Epithelial cell of proximal tubule (primary cell): ENCODE results near the gene ATP6V0A4. TPM values are rescaled to one million over a fixed set of nuclear protein-coding genes. Genes with fewer than 3 reads are reported as not detected.
A peak's percentile ranks its signal among the peaks of the same experiment; 100 is the strongest.

ENCODE experiments used
- DNase-seq: peaks from one replicate; pipeline ENCODE4 v3.0.0-alpha.2; 2011; ENCODE audit warnings: low read depth
- H3K4me3 ChIP-seq: 2 replicates; pipeline ENCODE4 v1.5.1; 2011; ENCODE audit warnings: low read depth, mild to moderate bottlenecking, low read length
- total RNA-seq: library from RNA; depleted of rRNA; stranded (reverse); fragments of >200 nt; gene quantifications from 2 replicates; pipeline ENCODE4 v1.2.3, GENCODE V29; 2015
- TF ChIP-seq, protein P1 (sequence below): conservative IDR thresholded peaks from 2 replicates; pipeline ENCODE4 v1.5.1; 2012; ENCODE audit warnings: low read depth, mild to moderate bottlenecking, low read length

The ATP6V0A4 gene
- total RNA-seq, 1 donor from 2014 or later = 0.58 TPM

DNA sequence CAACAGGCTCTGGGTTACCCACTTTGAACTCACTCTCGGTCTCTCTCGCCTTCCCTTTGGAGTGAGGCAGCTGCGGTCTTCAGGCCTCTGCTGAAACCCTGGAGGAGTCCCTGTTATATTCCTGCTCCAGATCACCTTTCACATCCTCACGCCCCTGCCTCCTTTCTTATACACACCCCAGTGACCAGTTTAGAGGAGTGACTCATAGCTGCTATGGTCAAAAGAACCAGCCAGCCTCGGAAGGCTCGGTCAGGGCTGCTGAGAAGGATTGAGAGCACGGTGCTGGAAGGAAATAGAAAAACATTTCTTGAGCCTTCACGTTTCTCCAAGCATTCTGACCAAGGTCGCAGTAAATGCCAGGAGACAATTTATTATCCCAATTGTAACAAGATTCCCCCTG lies 68.6 kb downstream of the ATP6V0A4 start:
- TF ChIP-seq, protein P1, sequence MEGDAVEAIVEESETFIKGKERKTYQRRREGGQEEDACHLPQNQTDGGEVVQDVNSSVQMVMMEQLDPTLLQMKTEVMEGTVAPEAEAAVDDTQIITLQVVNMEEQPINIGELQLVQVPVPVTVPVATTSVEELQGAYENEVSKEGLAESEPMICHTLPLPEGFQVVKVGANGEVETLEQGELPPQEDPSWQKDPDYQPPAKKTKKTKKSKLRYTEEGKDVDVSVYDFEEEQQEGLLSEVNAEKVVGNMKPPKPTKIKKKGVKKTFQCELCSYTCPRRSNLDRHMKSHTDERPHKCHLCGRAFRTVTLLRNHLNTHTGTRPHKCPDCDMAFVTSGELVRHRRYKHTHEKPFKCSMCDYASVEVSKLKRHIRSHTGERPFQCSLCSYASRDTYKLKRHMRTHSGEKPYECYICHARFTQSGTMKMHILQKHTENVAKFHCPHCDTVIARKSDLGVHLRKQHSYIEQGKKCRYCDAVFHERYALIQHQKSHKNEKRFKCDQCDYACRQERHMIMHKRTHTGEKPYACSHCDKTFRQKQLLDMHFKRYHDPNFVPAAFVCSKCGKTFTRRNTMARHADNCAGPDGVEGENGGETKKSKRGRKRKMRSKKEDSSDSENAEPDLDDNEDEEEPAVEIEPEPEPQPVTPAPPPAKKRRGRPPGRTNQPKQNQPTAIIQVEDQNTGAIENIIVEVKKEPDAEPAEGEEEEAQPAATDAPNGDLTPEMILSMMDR = no peak
- no peak overlapping the region for H3K4me3 ChIP-seq
- DNase-seq = no peak

DNA sequence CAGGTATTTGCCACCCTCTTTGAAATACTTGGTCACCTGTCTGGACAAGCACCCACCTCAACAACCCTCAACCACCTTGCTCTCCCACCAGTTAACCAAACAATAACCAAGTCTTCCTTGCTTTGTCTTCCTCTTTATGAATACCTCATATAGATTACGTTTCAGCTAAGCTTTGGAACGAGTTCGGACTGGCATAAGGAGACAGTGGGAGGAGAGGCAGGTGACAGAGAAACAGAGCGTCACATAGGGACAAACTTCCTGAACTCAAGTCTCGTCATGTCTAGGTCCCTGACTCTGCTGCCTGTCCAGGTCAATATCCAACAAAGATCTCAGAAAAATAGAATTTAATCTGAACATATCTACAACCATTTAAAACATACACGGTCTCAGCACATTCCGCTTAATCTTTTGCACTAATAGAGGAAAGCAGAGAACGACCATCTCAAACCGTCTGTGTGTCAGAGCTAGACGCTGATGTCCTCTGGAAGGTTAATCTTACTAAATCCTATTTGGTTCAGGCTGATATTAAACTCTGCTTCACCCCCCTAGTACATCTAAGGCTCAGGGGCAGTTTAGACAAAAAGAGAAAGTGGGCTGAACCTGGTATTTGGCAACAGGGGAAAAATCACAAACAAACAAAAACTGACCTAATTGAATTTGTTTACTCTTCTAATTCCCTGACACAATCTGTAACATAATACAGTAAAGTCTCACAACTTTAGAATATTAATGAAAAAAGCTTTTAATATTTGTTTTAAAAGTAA lies 70.5 kb downstream of the ATP6V0A4 start:
- TF ChIP-seq, protein P1 = no peak
- no peak for DNase-seq
- no peak overlapping the region for H3K4me3 ChIP-seq

DNA sequence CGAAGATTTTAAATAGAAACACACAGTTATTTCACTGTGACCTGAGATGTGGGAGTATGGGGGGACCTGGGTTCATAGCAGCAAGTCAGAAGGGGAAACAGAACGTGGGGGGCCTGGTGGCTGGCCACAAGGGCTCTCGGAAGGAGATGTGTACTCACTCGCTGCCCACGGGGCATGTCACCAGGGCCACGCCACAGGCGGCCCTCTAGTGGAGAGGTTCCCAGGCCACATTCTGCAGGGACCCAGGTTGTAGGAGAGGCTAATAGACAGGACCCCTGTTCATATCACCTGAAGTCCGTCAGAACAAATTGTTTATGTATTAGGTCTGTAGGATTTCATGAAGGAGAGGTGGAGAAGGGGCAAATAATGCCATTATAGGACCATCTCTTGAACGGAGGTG lies 71.7 kb downstream of the ATP6V0A4 start:
- DNase-seq = no peak
- TF ChIP-seq, protein P1 = peak; percentile 30
- no peak overlapping the region for H3K4me3 ChIP-seq

DNA sequence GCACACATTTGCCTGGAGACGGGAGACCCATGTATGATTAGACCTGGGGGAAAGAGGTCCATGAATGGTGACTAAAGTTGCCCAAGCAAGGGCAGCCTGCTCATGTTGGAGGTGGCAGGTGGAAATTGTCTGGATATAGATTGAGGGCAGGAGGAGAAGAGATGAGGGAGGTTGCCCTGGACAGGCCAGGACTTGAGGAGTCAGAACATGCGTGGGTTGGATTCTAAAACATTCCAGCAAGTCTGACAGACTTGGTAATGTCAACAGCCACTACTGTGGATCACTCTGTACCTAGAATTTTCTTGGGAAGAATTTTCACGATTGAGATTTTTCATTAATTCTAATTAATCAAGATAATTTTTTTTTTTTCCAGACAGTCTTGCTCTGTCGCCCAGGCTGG lies 77.7 kb downstream of the ATP6V0A4 start:
- no peak overlapping the region for H3K4me3 ChIP-seq
- no peak for DNase-seq
- TF ChIP-seq, protein P1 = no peak

DNA sequence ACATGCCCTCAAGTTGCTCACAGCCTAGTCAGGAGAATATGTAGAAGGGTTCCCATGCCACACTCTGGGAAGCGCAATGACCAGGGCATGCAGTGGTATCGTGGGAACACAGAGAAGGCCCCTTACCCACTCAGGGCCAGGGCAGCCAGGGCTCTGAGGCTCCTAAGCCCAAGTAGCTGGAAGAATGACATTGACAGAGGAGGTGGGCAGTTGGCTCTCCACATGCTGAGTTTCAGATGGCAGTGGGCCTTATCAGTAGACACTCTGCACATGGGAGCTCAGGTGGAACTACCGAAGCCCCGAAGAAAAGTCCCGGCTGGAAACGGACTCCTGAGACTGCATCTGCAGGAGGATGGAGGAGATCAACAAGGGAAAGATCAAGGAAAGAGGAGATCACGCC lies 81.1 kb downstream of the ATP6V0A4 start:
- H3K4me3 ChIP-seq = no peak overlapping the region
- TF ChIP-seq, protein P1 = no peak
- no peak for DNase-seq

DNA sequence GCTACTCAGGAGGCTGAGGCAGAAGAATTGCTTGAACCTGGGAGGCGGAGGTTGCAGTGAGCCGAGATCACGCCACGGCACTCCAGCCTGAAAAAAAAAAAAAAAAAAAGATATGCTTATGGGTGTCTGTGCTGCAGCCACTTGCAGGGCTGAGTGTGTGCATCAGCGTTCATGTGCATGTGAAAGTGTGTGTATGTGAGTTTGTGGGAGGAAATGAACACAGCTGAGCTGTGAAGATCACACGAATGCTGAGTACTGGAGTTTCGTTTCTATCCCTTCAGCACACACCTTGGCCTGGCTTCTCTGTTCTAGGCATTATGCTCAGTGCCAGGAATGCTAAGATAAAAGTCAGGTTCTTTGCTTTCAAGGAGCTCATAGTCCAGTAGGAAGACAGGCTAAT lies 84.8 kb downstream of the ATP6V0A4 start:
- TF ChIP-seq, protein P1 = no peak
- no peak overlapping the region for H3K4me3 ChIP-seq
- DNase-seq = no peak

DNA sequence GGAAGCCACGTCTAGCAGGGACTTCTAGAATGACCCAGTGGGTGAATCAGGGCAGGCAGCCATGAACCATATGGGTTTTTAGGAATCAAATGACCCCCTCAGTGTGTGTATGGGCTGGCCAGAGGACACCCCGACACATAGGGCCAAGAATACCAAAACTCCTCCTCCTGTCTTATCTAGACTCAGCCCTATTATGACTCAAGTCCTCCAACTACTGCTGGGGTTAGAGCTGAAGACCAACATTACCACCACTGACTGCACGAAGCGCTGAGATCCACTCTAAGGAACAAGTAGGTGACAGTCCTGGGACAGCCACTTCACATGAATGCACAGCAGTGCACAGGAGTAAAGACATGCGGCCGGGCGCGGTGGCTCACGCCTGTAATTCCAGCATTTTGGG lies 85.3 kb downstream of the ATP6V0A4 start:
- no peak for DNase-seq
- TF ChIP-seq, protein P1 = no peak

More for the DNA sequence above, 85.3 kb downstream of the ATP6V0A4 start:
- no peak overlapping the region for H3K4me3 ChIP-seq
